Right lobe of liver (tissue), 6 donors: ENCODE data around the gene CROCC2. TPM values are rescaled to one million over a fixed set of nuclear protein-coding genes. Genes with fewer than 3 reads are reported as not detected.

ENCODE experiments used
- ATAC-seq, 4 donors: fragments of 200-7000 bp; cut with Tn5 transposase; one replicate each; pipeline ENCODE4 v1.9.1; 2020; ENCODE audit warnings: mild to moderate bottlenecking in 4 of 4, moderate library complexity in 4 of 4
- DNase-seq, 3 donors: peaks; one replicate each; pipeline ENCODE4 v3.0.0-alpha.2; 2020
- H3K27ac ChIP-seq, 3 donors: fragments of 200-600 bp; one replicate each; pipeline ENCODE4 v1.8.0; 2022
- H3K27me3 ChIP-seq, 2 donors: fragments of 200-600 bp; one replicate each; pipeline ENCODE4 v1.8.0; 2022
- H3K36me3 ChIP-seq, 4 donors: fragments of 200-600 bp; sonication (generic) in 1 of 4; one replicate each; pipeline versions ENCODE4 v1.5.1 to v1.8.0; 2017 to 2022; ENCODE audit warnings: control low read depth in 1 of 4
- H3K4me1 ChIP-seq, 4 donors: fragments of 200-600 bp; sonication (generic) in 1 of 4; one replicate each; pipeline versions ENCODE4 v1.5.1 to v1.8.0; 2017 to 2022; ENCODE audit warnings: control low read depth in 1 of 4
- H3K4me3 ChIP-seq, 3 donors: fragments of 200-600 bp; one replicate each; pipeline ENCODE4 v1.8.0; 2022
- H3K9me3 ChIP-seq, 4 donors: fragments of 200-600 bp; sonication (generic) in 1 of 4; one replicate each; pipeline versions ENCODE4 v1.5.1 to v1.8.0; 2017 to 2022; ENCODE audit warnings: control low read depth in 1 of 4
- CTCF ChIP-seq, 4 donors: fragments of 200-600 bp in 3 of 4; fragments of 450-650 bp in 1 of 4; IDR thresholded peaks; one replicate each; pipeline versions ENCODE4 v1.5.1 to v1.8.0; 2016 to 2022; ENCODE audit warnings: antibody characterized with exemption in 4 of 4, mild to moderate bottlenecking in 2 of 4
- POLR2A ChIP-seq: fragments of 450-650 bp; IDR thresholded peaks from one replicate; pipeline ENCODE4 v1.6.1; 2017; ENCODE audit warnings: antibody characterized with exemption, mild to moderate bottlenecking
- WGBS: methylation state at CpG from one replicate; pipeline ENCODE4 v1.1.6; 2018; ENCODE audit warnings: low coverage, low lambda C conversion rate; ENCODE audit not compliant: insufficient coverage; ENCODE audit errors: missing lambda C conversion rate; 5-methylcytosine and 5-hydroxymethylcytosine counted together
- intact Hi-C, 2 donors: fragments of 100-400 bp; cut with DNase I; formaldehyde crosslinking; loops; one replicate each; pipeline versions ENCODE4 v1.11.2 to v1.14.1; 2022
- total RNA-seq, 6 experiments: library from RNA; depleted of rRNA in 2 of 6; stranded (reverse); fragments of >200 nt in 2 of 6; fragmentation: NEBNext Ultra II Directional in 3 of 6; extraction: Animal tissue kit (Norgen Biotek cat#: 25700) in 3 of 6; gene quantifications; one replicate each; pipeline versions ENCODE4 v1.1.0 to v1.2.4, GENCODE V29; 2016 to 2023
- donor health status: DM: no; HTN: yes; CAD: no.
- donor health status: DM: no; HTN: no; CAD: no.
- donor health status: DM: no; HTN: no; CAD: no.
- donor health status: DM: no; HTN: yes; CAD: no.
- donor health status: DM: no; HTN: yes; CAD: no.

CROCC2 gene
- total RNA-seq, 6 experiments from 2014 or later = 0.06 to 0.15 (median 0.12) TPM; not detected in 1

- no peak overlapping the region for H3K4me3 ChIP-seq
- H3K27ac ChIP-seq = no peak overlapping the region
- H3K27me3 ChIP-seq = no peaks in the 10 kb centered on the region
- no peak for TF ChIP-seq POLR2A
- TF ChIP-seq CTCF (IDR thresholded peaks at IDR 0.05) = no peak
- DNase-seq (peak in 1 of 3 donors; percentile 15), ATAC-seq (no peak)
- no peaks in the 10 kb centered on the region for H3K4me1 ChIP-seq
- H3K36me3 ChIP-seq = no peaks in the 10 kb centered on the region
- intact Hi-C loops = no loop called here
- WGBS = no CpG with 5 or more reads among the region's 11 CpGs
- no peaks in the 10 kb centered on the region for H3K9me3 ChIP-seq
These were observed 26.6 kb downstream of the CROCC2 start for GRCh38 chr2:240932724-240933047.

GRCh38 chr2:240933048-240933965 lies 27.2 kb downstream of the CROCC2 start:
- Histone ChIP-seq H3K4me1 (no peaks in the 10 kb centered on the region), H3K27ac (no peak overlapping the region), H3K36me3 (no peaks in the 10 kb centered on the region), H3K27me3 (no peaks in the 10 kb centered on the region), H3K4me3 (no peak overlapping the region), H3K9me3 (no peaks in the 10 kb centered on the region)
- 73% methylated on average over 3 of the region's 30 CpGs for WGBS
- DNase-seq = peak; percentile 20 to 45 (median 44)
- ATAC-seq = no peak
- TF ChIP-seq POLR2A (no peak), CTCF (IDR thresholded peaks at IDR 0.05) (no peak)
- intact Hi-C loops = no loop called here

GRCh38 chr2:240933966-240934700 lies 28.0 kb downstream of the CROCC2 start:
- intact Hi-C loops = no loop called here
- Histone ChIP-seq H3K9me3 (no peaks in the 10 kb centered on the region), H3K36me3 (no peaks in the 10 kb centered on the region), H3K27ac (no peak overlapping the region), H3K27me3 (no peaks in the 10 kb centered on the region), H3K4me1 (no peaks in the 10 kb centered on the region), H3K4me3 (no peak overlapping the region)
- no peak for ATAC-seq
- DNase-seq = peak in 2 of 3 donors; percentile 22 to 33
- WGBS = 100% methylated on average over 1 of the region's 23 CpGs
- TF ChIP-seq CTCF (IDR thresholded peaks at IDR 0.05) = no peak
- no peak for TF ChIP-seq POLR2A

- H3K9me3 ChIP-seq = no peaks in the 10 kb centered on the region
- intact Hi-C loops = no loop called here
- no peak overlapping the region for H3K27ac ChIP-seq
- no peak for ATAC-seq
- no peaks in the 10 kb centered on the region for H3K4me1 ChIP-seq
- TF ChIP-seq POLR2A = no peak
- TF ChIP-seq CTCF (IDR thresholded peaks at IDR 0.05) = no peak
- DNase-seq = peak in 2 of 3 donors; percentile 15 to 40
- no peak overlapping the region for H3K4me3 ChIP-seq
- no peaks in the 10 kb centered on the region for H3K27me3 ChIP-seq
- 88% methylated on average over 5 of the region's 12 CpGs for WGBS
- H3K36me3 ChIP-seq = no peaks in the 10 kb centered on the region
These were observed 28.6 kb downstream of the CROCC2 start for GRCh38 chr2:240934701-240935102.
